Gastrocnemius medialis (tissue), 4 donors: ENCODE results near the gene RITA1. TPM values are rescaled to one million over a fixed set of nuclear protein-coding genes. Genes with fewer than 3 reads are reported as not detected.
A peak's percentile ranks its signal among the peaks of the same experiment; 100 is the strongest.

Experiments
- ATAC-seq, 2 donors: fragments of 150-250 bp; one replicate each; pipeline ENCODE4 v1.9.1; 2016
- DNase-seq, 2 donors: peaks; one replicate each; pipeline ENCODE4 v3.0.0-alpha.2; 2019
- H3K27ac ChIP-seq, 4 donors: fragments of 200-600 bp; sonication (generic); 1 replicate in 1 of 4; 2 replicates in 3 of 4; pipeline ENCODE4 v1.5.1; 2016 to 2018; ENCODE audit warnings: mild to moderate bottlenecking in 2 of 4, moderate library complexity in 1 of 4
- H3K27me3 ChIP-seq, 3 donors: fragments of 200-600 bp; sonication (generic) in 2 of 3; 1 replicate in 1 of 3; 2 replicates in 2 of 3; pipeline versions ENCODE4 v1.5.1 to v1.6.0; 2016 to 2019; ENCODE audit warnings: mild to moderate bottlenecking in 1 of 3, moderate library complexity in 1 of 3
- H3K36me3 ChIP-seq, 2 donors: fragments of 200-600 bp; sonication (generic) in 1 of 2; one replicate each; pipeline ENCODE4 v1.5.1; 2017 to 2018
- H3K4me1 ChIP-seq, 2 donors: fragments of 200-600 bp; sonication (generic) in 1 of 2; one replicate each; pipeline ENCODE4 v1.5.1; 2016 to 2017; ENCODE audit warnings: mild to moderate bottlenecking in 2 of 2
- H3K4me3 ChIP-seq, 4 donors: fragments of 200-600 bp; sonication (generic) in 3 of 4; 1 replicate in 1 of 4; 2 replicates in 3 of 4; pipeline ENCODE4 v1.5.1; 2016 to 2019; ENCODE audit warnings: mild to moderate bottlenecking in 2 of 4
- H3K9me3 ChIP-seq, 3 donors: fragments of 200-600 bp; sonication (generic) in 2 of 3; 1 replicate in 1 of 3; 2 replicates in 2 of 3; pipeline ENCODE4 v1.5.1; 2016 to 2019
- CTCF ChIP-seq, 5 experiments: fragments of 450-650 bp in 3 of 5; fragments of 200-600 bp in 2 of 5; sonication (generic) in 2 of 5; IDR thresholded peaks in 4 of 5; conservative IDR thresholded peaks in 1 of 5; 1 replicate in 4 of 5; 2 replicates in 1 of 5; pipeline ENCODE4 v1.5.1; 2016 to 2019; ENCODE audit warnings: antibody characterized with exemption in 5 of 5, mild to moderate bottlenecking in 3 of 5, moderate library complexity in 3 of 5
- POLR2A ChIP-seq, 2 donors: fragments of 450-650 bp; IDR thresholded peaks; one replicate each; pipeline ENCODE4 v1.6.1; 2017; ENCODE audit warnings: antibody characterized with exemption in 2 of 2, mild to moderate bottlenecking in 2 of 2, moderate library complexity in 2 of 2
- in situ Hi-C, 4 donors: fragments of 200-750 bp; cut with MboI; loops; one replicate each; pipeline versions ENCODE4 v1.15.0 to v1.8.0; 2017; ENCODE audit warnings: low sequenced_read_pairs in 4 of 4
- intact Hi-C: fragments of 100-400 bp; cut with DNase I; formaldehyde crosslinking; loops from one replicate; pipeline ENCODE4 v1.15.1; 2023; ENCODE audit warnings: low total_unique reads
- total RNA-seq, 4 donors: library from RNA; depleted of rRNA; stranded (reverse); fragments of >200 nt; gene quantifications; one replicate each; pipeline versions ENCODE4 v1.1.0 to v1.2.3, GENCODE V29; 2016

The RITA1 gene
- total RNA-seq, 4 donors from 2014 or later: 17.7 to 31.2 (median 23.1) TPM

- peak overlapping the region; percentile 92 to 99 (median 96) for H3K27ac ChIP-seq
- peak overlapping the region in 1 of 4 donors; percentile 3 for H3K4me3 ChIP-seq
- ATAC-seq (no peak), DNase-seq (no peak)
- in situ Hi-C loops: no loop called here
- no peak for TF ChIP-seq CTCF (IDR thresholded peaks at IDR 0.05 in 4 of 5, conservative IDR thresholded peaks at IDR 0.05 in 1 of 5)
- no peak for TF ChIP-seq POLR2A (IDR thresholded peaks at IDR 0.05)
- H3K36me3 ChIP-seq: peaks cover 0 to 7% of the 10 kb centered on the region in 2 donors
- no peaks in the 10 kb centered on the region for H3K9me3 ChIP-seq
- intact Hi-C loops: loop anchor here (2.0 kb wide), 1 partner anchor 15 kb away; no protein-coding TSS in a partner anchor
- peaks cover 85 to 94% of the 10 kb centered on the region in 2 donors for H3K4me1 ChIP-seq
- no peaks in the 10 kb centered on the region for H3K27me3 ChIP-seq
These were observed 42.3 kb downstream of the RITA1 start for GRCh38 chr12:113227686-113228391.

GRCh38 chr12:113228394-113229028 is 43.0 kb downstream of the RITA1 start:
- intact Hi-C loops (no loop called here), in situ Hi-C loops (no loop called here)
- Histone ChIP-seq H3K27ac (peak overlapping the region; percentile 92 to 99 (median 96)), H3K27me3 (no peaks in the 10 kb centered on the region), H3K4me3 (no peak overlapping the region), H3K4me1 (peaks cover 81 to 91% of the 10 kb centered on the region in 2 donors), H3K36me3 (peaks cover 0 to 7% of the 10 kb centered on the region in 2 donors), H3K9me3 (no peaks in the 10 kb centered on the region)
- DNase-seq (peak; percentile 66 to 88), ATAC-seq (peak; percentile 26 to 50)
- TF ChIP-seq CTCF (IDR thresholded peaks at IDR 0.05 in 4 of 5, conservative IDR thresholded peaks at IDR 0.05 in 1 of 5) (no peak), POLR2A (IDR thresholded peaks at IDR 0.05) (peak; percentile 58 to 69)

GRCh38 chr12:113230315-113231234 is 45.1 kb downstream of the RITA1 start:
- H3K4me3 ChIP-seq: no peak overlapping the region
- peak overlapping the region; percentile 92 to 99 (median 96) for H3K27ac ChIP-seq
- in situ Hi-C loops: no loop called here
- H3K36me3 ChIP-seq: peaks cover 0 to 7% of the 10 kb centered on the region in 2 donors
- ATAC-seq (peak; percentile 4 to 6), DNase-seq (peak; percentile 70 to 86)
- TF ChIP-seq POLR2A (IDR thresholded peaks at IDR 0.05) (peak in 1 of 2 donors; percentile 22), CTCF (IDR thresholded peaks at IDR 0.05 in 4 of 5, conservative IDR thresholded peaks at IDR 0.05 in 1 of 5) (no peak)
- no peaks in the 10 kb centered on the region for H3K27me3 ChIP-seq
- peaks cover 90 to 94% of the 10 kb centered on the region in 2 donors for H3K4me1 ChIP-seq
- intact Hi-C loops: no loop called here
- no peaks in the 10 kb centered on the region for H3K9me3 ChIP-seq

GRCh38 chr12:113231235-113232088 is 45.9 kb downstream of the RITA1 start:
- H3K27me3 ChIP-seq: no peaks in the 10 kb centered on the region
- H3K27ac ChIP-seq: peak overlapping the region; percentile 92 to 99 (median 96)
- TF ChIP-seq POLR2A (IDR thresholded peaks at IDR 0.05): no peak
- no peak for TF ChIP-seq CTCF (IDR thresholded peaks at IDR 0.05 in 4 of 5, conservative IDR thresholded peaks at IDR 0.05 in 1 of 5)
- DNase-seq (no peak), ATAC-seq (no peak)
- peaks cover 94 to 95% of the 10 kb centered on the region in 2 donors for H3K4me1 ChIP-seq
- H3K36me3 ChIP-seq: peaks cover 0 to 7% of the 10 kb centered on the region in 2 donors
- intact Hi-C loops: no loop called here
- H3K4me3 ChIP-seq: no peak overlapping the region
- H3K9me3 ChIP-seq: no peaks in the 10 kb centered on the region
- in situ Hi-C loops: no loop called here
